ENCODE results near the gene GSTA2. TPM values are rescaled to one million over a fixed set of nuclear protein-coding genes. Genes with fewer than 3 reads are reported as not detected.

Gene GSTA2
- total RNA-seq, 1 experiment from 2014 or later = not detected

DNA sequence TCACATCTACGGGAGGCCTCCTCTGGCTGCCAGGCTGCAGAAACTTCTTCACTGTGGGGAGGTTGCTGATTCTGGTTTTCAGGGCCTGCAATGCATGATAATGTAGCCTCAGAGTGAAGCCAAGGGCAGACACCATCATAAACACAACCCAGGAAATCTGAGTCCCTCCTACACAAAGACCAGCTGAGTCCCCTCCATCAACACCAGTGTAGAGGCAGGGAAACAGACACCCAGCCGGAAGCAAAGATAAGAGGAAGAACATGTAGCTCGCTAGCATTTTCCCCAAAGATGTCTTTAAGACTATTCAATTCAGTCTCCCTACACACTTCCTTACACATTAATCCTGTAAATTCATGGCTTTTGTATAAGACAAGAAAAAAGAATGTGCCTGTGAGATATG lies 23.6 kb downstream of the GSTA2 start:
- CTCF ChIA-PET = no interaction called here
- H3K36me3 ChIP-seq (ENCODE audit: control insufficient read depth, insufficient read depth, low read length) = no peaks in the 10 kb centered on the region
- H3K27me3 ChIP-seq (ENCODE audit: control insufficient read depth, insufficient read depth, low read length) = no peaks in the 10 kb centered on the region; the same call in 1 of the 2 replicates
- no peaks in the 10 kb centered on the region for H3K9me3 ChIP-seq (ENCODE audit: control insufficient read depth, insufficient read depth, low read depth, low read length)
- TF ChIP-seq POLR2AphosphoS5 (IDR thresholded peaks at IDR 0.05; ENCODE audit: low read depth, low read length) = no peak
- TF ChIP-seq SIN3A (IDR thresholded peaks at IDR 0.05; ENCODE audit: borderline replicate concordance, insufficient read depth, low read depth, low read length) = no peak
- no peak for TF ChIP-seq REST (IDR thresholded peaks at IDR 0.05; ENCODE audit: insufficient read depth in 1 of 2, low read depth in 2 of 2, low read length in 1 of 2)
- TF ChIP-seq TCF7L2 (IDR thresholded peaks at IDR 0.05; ENCODE audit: low read depth, low read length) = no peak
- no peak for TF ChIP-seq CTCF (IDR thresholded peaks at IDR 0.05)
- no peaks in the 10 kb centered on the region for H3K4me1 ChIP-seq (ENCODE audit: control insufficient read depth, insufficient read depth, low read length)
- BruUV-seq (replicated peaks) = no TSS peak
- no peak overlapping the region for H3K27ac ChIP-seq (ENCODE audit: low read length)
- intact Hi-C loops (cut with micrococcal nuclease; ENCODE audit: unreplicated experiment) (no loop called here), in situ Hi-C loops (cut with HindIII; ENCODE audit: low pct_unique_long_range_greater_than_20kb, low sequenced_read_pairs) (no loop called here)
- POLR2A ChIA-PET = no interaction called here
- DNase-seq (ENCODE audit: low read depth, low spot score) = no peak
- no peak overlapping the region for H3K4me3 ChIP-seq (ENCODE audit: low read depth in 2 of 2, low read length in 2 of 2)
- no peak for ATAC-seq

DNA sequence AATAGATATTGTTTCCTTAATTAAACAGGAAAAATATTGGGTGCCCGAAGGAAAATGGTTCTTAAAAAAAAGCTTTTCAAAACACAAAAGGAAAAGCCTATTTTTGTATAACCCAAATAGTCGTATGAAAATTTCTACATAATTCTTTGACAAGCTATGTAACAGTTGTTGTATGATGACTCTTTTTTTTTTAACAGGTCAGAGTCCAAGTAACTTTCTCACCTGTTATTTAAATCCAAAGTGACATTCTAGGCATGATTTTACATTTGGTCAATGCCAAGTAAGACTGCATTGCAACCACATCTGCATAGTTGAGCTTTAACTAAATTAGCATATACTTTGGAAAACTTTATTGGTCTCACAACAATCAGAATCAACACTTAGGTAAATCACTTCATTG lies 24.1 kb downstream of the GSTA2 start:
- DNase-seq (ENCODE audit: low read depth, low spot score) = no peak
- Histone ChIP-seq H3K4me1 (ENCODE audit: control insufficient read depth, insufficient read depth, low read length) (no peaks in the 10 kb centered on the region), H3K27ac (ENCODE audit: low read length) (no peak overlapping the region), H3K4me3 (ENCODE audit: low read depth in 2 of 2, low read length in 2 of 2) (no peak overlapping the region), H3K9me3 (ENCODE audit: control insufficient read depth, insufficient read depth, low read depth, low read length) (no peaks in the 10 kb centered on the region), H3K36me3 (ENCODE audit: control insufficient read depth, insufficient read depth, low read length) (no peaks in the 10 kb centered on the region), H3K27me3 (ENCODE audit: control insufficient read depth, insufficient read depth, low read length) (no peaks in the 10 kb centered on the region; the same call in 1 of the 2 replicates)
- intact Hi-C loops (cut with micrococcal nuclease; ENCODE audit: unreplicated experiment) (no loop called here), in situ Hi-C loops (cut with HindIII; ENCODE audit: low pct_unique_long_range_greater_than_20kb, low sequenced_read_pairs) (no loop called here)
- ChIA-PET CTCF (no interaction called here), POLR2A (no interaction called here)
- BruUV-seq (replicated peaks) = no TSS peak
- no peak for TF ChIP-seq POLR2AphosphoS5 (IDR thresholded peaks at IDR 0.05; ENCODE audit: low read depth, low read length)
- TF ChIP-seq TCF7L2 (IDR thresholded peaks at IDR 0.05; ENCODE audit: low read depth, low read length) = no peak
- TF ChIP-seq REST (IDR thresholded peaks at IDR 0.05; ENCODE audit: insufficient read depth in 1 of 2, low read depth in 2 of 2, low read length in 1 of 2) = no peak
- TF ChIP-seq SIN3A (IDR thresholded peaks at IDR 0.05; ENCODE audit: borderline replicate concordance, insufficient read depth, low read depth, low read length) = no peak
- no peak for TF ChIP-seq CTCF (IDR thresholded peaks at IDR 0.05)
- no peak for ATAC-seq
